Hematopoietic multipotent progenitor cell treated with erythropoietin and hydrocortisone succinate and interleukin-3 and kit ligand, for 15 days (in vitro differentiated cells): ENCODE results near the gene TPCN2.
A peak's percentile ranks its signal among the peaks of the same experiment; 100 is the strongest.

ENCODE experiments used
- DNase-seq: peaks from one replicate; pipeline ENCODE4 v3.0.0-alpha.2; 2015; ENCODE audit warnings: low spot score

The TPCN2 gene

GRCh38 chr11:69058511-69059270 is 10.0 kb downstream of the TPCN2 start:
- no peak for DNase-seq

- no peak for DNase-seq
These were observed 10.7 kb downstream of the TPCN2 start for GRCh38 chr11:69059429-69059828.

GRCh38 chr11:69059985-69060384 is 11.3 kb downstream of the TPCN2 start:
- DNase-seq, result no peak

- no peak for DNase-seq
These were observed 12.3 kb downstream of the TPCN2 start for GRCh38 chr11:69060806-69061712.

GRCh38 chr11:69061713-69062053 is 13.0 kb downstream of the TPCN2 start:
- no peak for DNase-seq

- DNase-seq, result no peak
These were observed 13.6 kb downstream of the TPCN2 start for GRCh38 chr11:69062169-69062855.

- DNase-seq, result no peak
These were observed 14.3 kb downstream of the TPCN2 start for GRCh38 chr11:69062873-69063651.

GRCh38 chr11:69063652-69064260 is 15.0 kb downstream of the TPCN2 start:
- DNase-seq, result no peak

GRCh38 chr11:69064394-69064957 is 15.7 kb downstream of the TPCN2 start:
- DNase-seq, result no peak

GRCh38 chr11:69065147-69065710 is 16.5 kb downstream of the TPCN2 start:
- no peak for DNase-seq

- DNase-seq, result no peak
These were observed 17.7 kb downstream of the TPCN2 start for GRCh38 chr11:69066122-69067112.

GRCh38 chr11:69067200-69067599 is 18.5 kb downstream of the TPCN2 start:
- no peak for DNase-seq

GRCh38 chr11:69071086-69071800 is 22.5 kb downstream of the TPCN2 start:
- no peak for DNase-seq

- DNase-seq, result no peak
These were observed 23.2 kb downstream of the TPCN2 start for GRCh38 chr11:69071956-69072355.

GRCh38 chr11:69073469-69073868 is 24.7 kb downstream of the TPCN2 start:
- peak; percentile 39 for DNase-seq

- DNase-seq, result no peak
These were observed 25.8 kb downstream of the TPCN2 start for GRCh38 chr11:69074375-69075140.

- no peak for DNase-seq
These were observed 26.8 kb downstream of the TPCN2 start for GRCh38 chr11:69075421-69076128.
